Transverse colon (tissue), 4 donors: ENCODE results near the gene LRP2BP. TPM values are rescaled to one million over a fixed set of nuclear protein-coding genes. Genes with fewer than 3 reads are reported as not detected.
"Not testable (repeated sequence)": the region's sequence is repeated elsewhere in the genome, so short reads cannot be mapped to it uniquely, and the experiment has no call there.

Experiments
- DNase-seq: peaks from one replicate; pipeline ENCODE4 v3.0.0-alpha.2; 2019
- H3K27ac ChIP-seq, 4 donors: fragments of 200-600 bp; sonication (generic); 2 replicates each; pipeline ENCODE4 v1.5.1; 2016 to 2018; ENCODE audit warnings: inconsistent platforms in 4 of 4
- H3K27me3 ChIP-seq: fragments of 200-600 bp; sonication (generic); 2 replicates; pipeline ENCODE4 v1.5.1; 2017; ENCODE audit warnings: inconsistent platforms
- H3K36me3 ChIP-seq, 4 donors: fragments of 200-600 bp; sonication (generic); 2 replicates each; pipeline ENCODE4 v1.5.1; 2017 to 2019; ENCODE audit warnings: inconsistent platforms in 4 of 4
- H3K4me1 ChIP-seq, 4 donors: fragments of 200-600 bp; sonication (generic); 2 replicates each; pipeline ENCODE4 v1.5.1; 2017 to 2020; ENCODE audit warnings: inconsistent platforms in 4 of 4
- H3K4me3 ChIP-seq, 4 donors: fragments of 200-600 bp; sonication (generic); 1 replicate in 1 of 4; 2 replicates in 3 of 4; pipeline versions ENCODE4 v1.5.1 to v1.6.1; 2017 to 2019; ENCODE audit warnings: inconsistent platforms in 4 of 4
- H3K9me3 ChIP-seq, 2 donors: fragments of 200-600 bp; sonication (generic); 2 replicates each; pipeline ENCODE4 v1.5.1; 2017 to 2019; ENCODE audit warnings: inconsistent platforms in 2 of 2
- CTCF ChIP-seq, 5 experiments: fragments of 200-600 bp in 3 of 5; fragments of 450-650 bp in 2 of 5; sonication (generic) in 3 of 5; IDR thresholded peaks; 1 replicate in 2 of 5; 2 replicates in 3 of 5; pipeline ENCODE4 v1.5.1; 2016 to 2017; ENCODE audit warnings: antibody characterized with exemption in 5 of 5, inconsistent platforms in 3 of 5, mild to moderate bottlenecking in 2 of 5, moderate library complexity in 1 of 5
- EP300 ChIP-seq: sonication (generic); formaldehyde crosslinking; IDR thresholded peaks from one replicate; pipeline ENCODE4 v1.6.1; 2017; ENCODE audit warnings: antibody characterized with exemption, low read depth
- POLR2A ChIP-seq: fragments of 450-650 bp; IDR thresholded peaks from one replicate; pipeline ENCODE4 v1.6.1; 2016; ENCODE audit warnings: antibody characterized with exemption, mild to moderate bottlenecking, moderate library complexity
- POLR2AphosphoS5 ChIP-seq, 3 donors: sonication (generic); formaldehyde crosslinking; IDR thresholded peaks; one replicate each; pipeline ENCODE4 v1.6.1; 2016; ENCODE audit warnings: antibody characterized with exemption in 3 of 3
- WGBS, 2 donors: methylation state at CpG; one replicate each; pipeline ENCODE4 v1.1.5; 2018; ENCODE audit warnings: low coverage in 1 of 2; 5-methylcytosine and 5-hydroxymethylcytosine counted together
- in situ Hi-C, 4 donors: fragments of 200-750 bp; cut with MboI; loops; one replicate each; pipeline versions ENCODE4 v1.15.0 to v1.15.1; 2017; ENCODE audit warnings: low sequenced_read_pairs in 3 of 4, low pct_ligation_motif_present in 1 of 4, low pct_unique_long_range_greater_than_20kb in 1 of 4
- intact Hi-C: fragments of 100-400 bp; cut with DNase I; formaldehyde crosslinking; loops from one replicate; pipeline ENCODE4 v1.15.1; 2023; ENCODE audit warnings: low total_unique reads
- total RNA-seq, 4 donors: library from RNA; depleted of rRNA; stranded (reverse); fragments of >200 nt; gene quantifications; one replicate each; pipeline ENCODE4 v1.1.0, GENCODE V29; 2016

The LRP2BP gene
- total RNA-seq, 4 donors from 2014 or later = 0.55 to 20.1 (median 0.64) TPM; not detected in 1

- H3K27me3 ChIP-seq = no peaks in the 10 kb centered on the region
- no peaks in the 10 kb centered on the region for H3K4me1 ChIP-seq
- no peaks in the 10 kb centered on the region for H3K9me3 ChIP-seq
- H3K4me3 ChIP-seq = no peak overlapping the region
- no peak overlapping the region for H3K27ac ChIP-seq
- DNase-seq = no peak
- WGBS, 2 donors = 92 to 94% methylated on average over 5 of the region's 5 CpGs
- intact Hi-C loops (no loop called here), in situ Hi-C loops (no loop called here)
- no peaks in the 10 kb centered on the region for H3K36me3 ChIP-seq
- no peak for TF ChIP-seq CTCF (IDR thresholded peaks at IDR 0.05)
- no peak for TF ChIP-seq POLR2A
- TF ChIP-seq EP300 = no peak
- TF ChIP-seq POLR2AphosphoS5 (IDR thresholded peaks at IDR 0.05) = no peak
Measured at GRCh38 chr4:185364886-185365285, 30.8 kb downstream of the LRP2BP start.

DNA sequence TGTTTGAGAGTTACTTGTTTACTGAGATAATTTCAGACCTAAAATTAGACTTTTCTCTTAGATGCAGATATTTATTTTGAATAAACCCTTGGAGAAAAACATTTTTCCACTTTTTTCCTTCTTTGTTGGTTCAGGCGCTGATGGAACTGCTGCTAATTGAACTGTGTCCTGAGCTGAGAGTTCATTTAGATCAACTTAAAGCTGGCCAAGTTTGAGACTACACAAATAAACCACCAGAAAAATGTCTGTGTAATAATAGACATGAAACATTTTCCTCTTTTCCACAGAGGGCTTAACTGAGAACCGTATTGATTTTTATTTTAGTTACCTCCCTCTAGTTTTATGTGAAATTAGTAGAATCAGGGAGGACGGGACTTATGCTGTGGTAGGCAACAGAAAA is 32.5 kb downstream of the LRP2BP start:
- Histone ChIP-seq H3K9me3 (no peaks in the 10 kb centered on the region), H3K4me1 (no peaks in the 10 kb centered on the region), H3K4me3 (no peak overlapping the region), H3K27me3 (no peaks in the 10 kb centered on the region), H3K27ac (no peak overlapping the region), H3K36me3 (peaks cover 0 to 1% (median 0%) of the 10 kb centered on the region in 4 donors)
- TF ChIP-seq POLR2AphosphoS5 (IDR thresholded peaks at IDR 0.05) (no peak), POLR2A (no peak), EP300 (no peak), CTCF (IDR thresholded peaks at IDR 0.05) (no peak)
- 82 to 84% methylated on average over 3 of the region's 3 CpGs for WGBS, 2 donors
- DNase-seq = no peak
- in situ Hi-C loops (no loop called here), intact Hi-C loops (no loop called here)

GRCh38 chr4:185362570-185362969 is 33.2 kb downstream of the LRP2BP start:
- H3K27me3 ChIP-seq, H3K36me3 ChIP-seq, in situ Hi-C loops, H3K4me1 ChIP-seq, H3K4me3 ChIP-seq, H3K27ac ChIP-seq, DNase-seq, intact Hi-C loops, H3K9me3 ChIP-seq: not testable (repeated sequence)
- 89 to 100% methylated on average over 1 to 6 of the region's 6 CpGs for WGBS, 2 donors

DNA sequence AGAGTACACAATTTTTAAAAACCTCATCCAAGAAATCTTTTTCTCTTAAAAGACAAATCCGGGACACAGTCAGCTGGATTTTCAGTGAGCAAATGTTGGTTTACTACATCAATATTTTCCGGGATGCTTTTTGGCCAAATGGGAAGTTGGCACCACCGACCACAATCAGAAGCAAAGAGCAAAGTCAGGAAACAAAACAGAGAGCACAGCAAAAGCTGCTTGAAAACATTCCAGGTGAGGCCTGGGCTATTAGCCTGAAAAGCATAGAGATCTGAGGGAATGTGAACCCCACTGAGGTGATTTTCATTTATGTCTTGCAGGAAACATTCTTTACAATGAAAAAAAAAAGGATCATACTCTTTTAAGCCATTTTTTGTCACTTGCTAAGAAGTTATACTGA is 33.9 kb downstream of the LRP2BP start:
- H3K4me1 ChIP-seq = no peaks in the 10 kb centered on the region
- H3K27me3 ChIP-seq = no peaks in the 10 kb centered on the region
- no peak for TF ChIP-seq POLR2A
- no peak for TF ChIP-seq CTCF (IDR thresholded peaks at IDR 0.05)
- TF ChIP-seq EP300 = no peak
- no peak for TF ChIP-seq POLR2AphosphoS5 (IDR thresholded peaks at IDR 0.05)
- intact Hi-C loops (no loop called here), in situ Hi-C loops (no loop called here)
- H3K27ac ChIP-seq = no peak overlapping the region
- H3K36me3 ChIP-seq = peaks cover 0 to 5% (median 0%) of the 10 kb centered on the region in 4 donors
- no peaks in the 10 kb centered on the region for H3K9me3 ChIP-seq
- WGBS, 2 donors = 86 to 100% methylated on average over 2 to 3 of the region's 3 CpGs
- H3K4me3 ChIP-seq = no peak overlapping the region
- no peak for DNase-seq

DNA sequence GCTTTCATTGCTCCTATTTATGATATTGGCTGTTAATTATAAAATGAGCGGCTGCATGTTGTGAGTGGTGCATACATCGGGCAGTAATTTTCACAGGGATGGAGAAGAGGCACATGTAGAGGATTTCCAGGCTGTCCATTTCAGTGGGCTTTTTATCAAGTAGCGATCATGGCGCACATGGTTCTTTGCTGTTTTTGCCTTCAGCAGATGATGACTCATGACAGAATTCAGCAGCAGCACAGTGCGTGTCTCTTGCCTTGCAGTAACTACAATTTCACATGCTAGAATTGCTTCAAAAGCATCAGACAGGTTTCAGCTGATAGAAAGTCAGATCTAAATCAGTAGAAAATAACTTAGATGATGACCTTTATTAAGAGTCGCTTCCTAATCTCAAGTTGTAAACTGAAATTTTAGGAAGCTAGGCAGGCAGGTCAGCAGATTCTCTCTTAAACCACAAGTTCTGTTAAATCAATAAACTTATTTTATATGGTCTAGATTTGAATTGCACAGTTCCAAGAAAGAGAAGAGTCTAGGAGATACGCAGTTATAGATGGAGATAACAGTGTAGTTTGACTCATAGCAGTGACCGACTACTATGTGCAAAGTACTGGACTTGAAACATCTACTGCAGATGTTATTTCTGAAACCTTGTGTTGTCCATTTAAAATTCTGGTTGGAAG is 35.8 kb downstream of the LRP2BP start:
- no peak overlapping the region for H3K27ac ChIP-seq
- H3K4me1 ChIP-seq = no peaks in the 10 kb centered on the region
- no peaks in the 10 kb centered on the region for H3K27me3 ChIP-seq
- no peaks in the 10 kb centered on the region for H3K9me3 ChIP-seq
- in situ Hi-C loops (no loop called here), intact Hi-C loops (no loop called here)
- TF ChIP-seq EP300 = no peak
- TF ChIP-seq POLR2AphosphoS5 (IDR thresholded peaks at IDR 0.05) = no peak
- TF ChIP-seq CTCF (IDR thresholded peaks at IDR 0.05) = no peak
- TF ChIP-seq POLR2A = no peak
- H3K36me3 ChIP-seq = peaks cover 0 to 5% (median 0%) of the 10 kb centered on the region in 4 donors
- WGBS, 2 donors = 96 to 98% methylated on average over 8 of the region's 8 CpGs
- H3K4me3 ChIP-seq = no peak overlapping the region
- no peak for DNase-seq
